Measurements from ENCODE around the gene SLC35B2. TPM values are rescaled to one million over a fixed set of nuclear protein-coding genes. Genes with fewer than 3 reads are reported as not detected.

SLC35B2 gene
- total and polyA plus RNA-seq, 10 of the 15 experiments (the other 5 are each of a cell fraction or from before 2014, with no cell fraction given) = 11.3 to 45.4 (median 33.8) TPM

DNA sequence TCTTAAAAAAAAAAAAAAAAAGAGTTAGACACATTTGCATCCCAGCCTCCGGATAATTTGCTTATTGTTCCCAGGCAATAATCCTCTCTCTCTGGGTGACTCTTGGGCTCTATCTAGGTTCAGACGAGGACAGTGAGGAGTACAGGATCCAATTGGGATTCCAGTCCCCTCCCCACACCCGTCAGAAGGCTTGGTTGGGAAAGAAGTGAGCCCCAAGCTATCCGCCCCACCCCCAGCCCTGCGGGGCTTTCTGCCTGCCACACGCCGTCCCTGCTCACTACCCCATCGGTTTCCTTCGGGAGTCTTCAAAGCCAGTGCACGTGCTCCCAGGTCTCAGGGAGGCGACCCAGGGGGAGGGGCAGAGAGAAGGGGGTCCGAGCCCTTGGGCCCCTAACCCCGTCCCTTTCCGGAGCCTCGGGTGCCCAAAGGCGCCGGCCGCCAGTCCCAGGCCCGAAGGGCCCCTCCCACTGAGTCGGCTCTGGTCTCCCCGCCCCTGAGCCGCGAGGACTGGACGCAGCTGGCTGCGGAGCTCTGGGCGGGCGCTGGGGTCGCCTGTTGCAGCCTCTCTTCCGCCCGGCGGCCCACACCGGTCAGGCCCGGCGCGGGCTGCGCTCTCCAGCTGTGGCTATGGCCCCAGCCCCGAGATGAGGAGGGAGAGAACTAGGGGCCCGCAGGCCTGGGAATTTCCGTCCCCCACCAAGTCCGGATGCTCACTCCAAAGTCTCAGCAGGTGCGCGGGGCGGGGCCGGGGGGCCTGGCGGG lies 38.1 kb downstream of the SLC35B2 start (continued):
- TF ChIP-seq TCF12 (IDR thresholded peaks at IDR 0.05; ENCODE audit: low read depth, low read length) = peak; percentile 82
- no peak for TF ChIP-seq NFYB (IDR thresholded peaks at IDR 0.05; ENCODE audit: insufficient read depth, low read depth, low read length)
- TF ChIP-seq, protein P1, sequence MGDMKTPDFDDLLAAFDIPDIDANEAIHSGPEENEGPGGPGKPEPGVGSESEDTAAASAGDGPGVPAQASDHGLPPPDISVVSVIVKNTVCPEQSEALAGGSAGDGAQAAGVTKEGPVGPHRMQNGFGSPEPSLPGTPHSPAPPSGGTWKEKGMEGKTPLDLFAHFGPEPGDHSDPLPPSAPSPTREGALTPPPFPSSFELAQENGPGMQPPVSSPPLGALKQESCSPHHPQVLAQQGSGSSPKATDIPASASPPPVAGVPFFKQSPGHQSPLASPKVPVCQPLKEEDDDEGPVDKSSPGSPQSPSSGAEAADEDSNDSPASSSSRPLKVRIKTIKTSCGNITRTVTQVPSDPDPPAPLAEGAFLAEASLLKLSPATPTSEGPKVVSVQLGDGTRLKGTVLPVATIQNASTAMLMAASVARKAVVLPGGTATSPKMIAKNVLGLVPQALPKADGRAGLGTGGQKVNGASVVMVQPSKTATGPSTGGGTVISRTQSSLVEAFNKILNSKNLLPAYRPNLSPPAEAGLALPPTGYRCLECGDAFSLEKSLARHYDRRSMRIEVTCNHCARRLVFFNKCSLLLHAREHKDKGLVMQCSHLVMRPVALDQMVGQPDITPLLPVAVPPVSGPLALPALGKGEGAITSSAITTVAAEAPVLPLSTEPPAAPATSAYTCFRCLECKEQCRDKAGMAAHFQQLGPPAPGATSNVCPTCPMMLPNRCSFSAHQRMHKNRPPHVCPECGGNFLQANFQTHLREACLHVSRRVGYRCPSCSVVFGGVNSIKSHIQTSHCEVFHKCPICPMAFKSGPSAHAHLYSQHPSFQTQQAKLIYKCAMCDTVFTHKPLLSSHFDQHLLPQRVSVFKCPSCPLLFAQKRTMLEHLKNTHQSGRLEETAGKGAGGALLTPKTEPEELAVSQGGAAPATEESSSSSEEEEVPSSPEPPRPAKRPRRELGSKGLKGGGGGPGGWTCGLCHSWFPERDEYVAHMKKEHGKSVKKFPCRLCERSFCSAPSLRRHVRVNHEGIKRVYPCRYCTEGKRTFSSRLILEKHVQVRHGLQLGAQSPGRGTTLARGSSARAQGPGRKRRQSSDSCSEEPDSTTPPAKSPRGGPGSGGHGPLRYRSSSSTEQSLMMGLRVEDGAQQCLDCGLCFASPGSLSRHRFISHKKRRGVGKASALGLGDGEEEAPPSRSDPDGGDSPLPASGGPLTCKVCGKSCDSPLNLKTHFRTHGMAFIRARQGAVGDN (IDR thresholded peaks at IDR 0.05) = peak; percentile 85
- TF ChIP-seq SMC3 (IDR thresholded peaks at IDR 0.05; ENCODE audit: borderline replicate concordance, low read length) = no peak
- peak; percentile 76; the same call in 1 of the 2 replicates for TF ChIP-seq CHD2 (IDR thresholded peaks at IDR 0.05; ENCODE audit: borderline replicate concordance, low read depth, low read length)
- TF ChIP-seq RB1 (IDR thresholded peaks at IDR 0.05; ENCODE audit: borderline replicate concordance) = no peak
- TF ChIP-seq TCF3 (IDR thresholded peaks at IDR 0.05; ENCODE audit: borderline replicate concordance, insufficient read depth, low read depth, low read length) = peak; percentile 86
- TF ChIP-seq MTA3 (IDR thresholded peaks at IDR 0.05; ENCODE audit: borderline replicate concordance, low read length) = no peak
- TF ChIP-seq MXI1 (IDR thresholded peaks at IDR 0.05; ENCODE audit: low read depth, low read length) = peak; percentile 62
- TF ChIP-seq IKZF1 (conservative IDR thresholded peaks at IDR 0.05) = peak; percentile 85
- 0 out of 2 replicates have a peak, but pooled peaks have one; percentile 55 for TF ChIP-seq ZBED1 (IDR thresholded peaks at IDR 0.05; ENCODE audit: borderline replicate concordance)
- TF ChIP-seq, protein P2, sequence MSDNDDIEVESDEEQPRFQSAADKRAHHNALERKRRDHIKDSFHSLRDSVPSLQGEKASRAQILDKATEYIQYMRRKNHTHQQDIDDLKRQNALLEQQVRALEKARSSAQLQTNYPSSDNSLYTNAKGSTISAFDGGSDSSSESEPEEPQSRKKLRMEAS (IDR thresholded peaks at IDR 0.05; ENCODE audit: low read depth, low read length) = peak; percentile 32; the same call in 1 of the 2 replicates
- TF ChIP-seq POU2F2 (IDR thresholded peaks at IDR 0.05; ENCODE audit: borderline replicate concordance, low read depth, low read length) = 0 out of 3 replicates have a peak, but pooled peaks have one; percentile 16
- TF ChIP-seq SREBF1 (IDR thresholded peaks at IDR 0.05; ENCODE audit: low read length) = no peak
- TF ChIP-seq NFXL1 (IDR thresholded peaks at IDR 0.05; ENCODE audit: borderline replicate concordance) = no peak
- 0 out of 2 replicates have a peak, but pooled peaks have one; percentile 6 for TF ChIP-seq PAX5 (IDR thresholded peaks at IDR 0.05; ENCODE audit: borderline replicate concordance, low read depth, low read length)
- TF ChIP-seq, protein P3, sequence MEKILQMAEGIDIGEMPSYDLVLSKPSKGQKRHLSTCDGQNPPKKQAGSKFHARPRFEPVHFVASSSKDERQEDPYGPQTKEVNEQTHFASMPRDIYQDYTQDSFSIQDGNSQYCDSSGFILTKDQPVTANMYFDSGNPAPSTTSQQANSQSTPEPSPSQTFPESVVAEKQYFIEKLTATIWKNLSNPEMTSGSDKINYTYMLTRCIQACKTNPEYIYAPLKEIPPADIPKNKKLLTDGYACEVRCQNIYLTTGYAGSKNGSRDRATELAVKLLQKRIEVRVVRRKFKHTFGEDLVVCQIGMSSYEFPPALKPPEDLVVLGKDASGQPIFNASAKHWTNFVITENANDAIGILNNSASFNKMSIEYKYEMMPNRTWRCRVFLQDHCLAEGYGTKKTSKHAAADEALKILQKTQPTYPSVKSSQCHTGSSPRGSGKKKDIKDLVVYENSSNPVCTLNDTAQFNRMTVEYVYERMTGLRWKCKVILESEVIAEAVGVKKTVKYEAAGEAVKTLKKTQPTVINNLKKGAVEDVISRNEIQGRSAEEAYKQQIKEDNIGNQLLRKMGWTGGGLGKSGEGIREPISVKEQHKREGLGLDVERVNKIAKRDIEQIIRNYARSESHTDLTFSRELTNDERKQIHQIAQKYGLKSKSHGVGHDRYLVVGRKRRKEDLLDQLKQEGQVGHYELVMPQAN (conservative IDR thresholded peaks at IDR 0.05) = peak; percentile 65

Measured in GM12878 (cell line).